DMS153 treated with DMSO at 0.1 percent for 48 hours (cell line): ENCODE data around the gene PDZD4.

Experiments
- DNase-seq: peaks from one replicate; lab custom pipeline; 2025; ENCODE audit not compliant: unreplicated experiment; lab: John Stamatoyannopoulos, UW

The PDZD4 gene

GRCh38 chrX:153755136-153755535 lies 75.2 kb downstream of the PDZD4 start:
- no peak for DNase-seq
